Measurements from ENCODE around the gene SMAD1.

SMAD1 gene

GRCh38 chr4:145546175-145546915 is 64.7 kb downstream of the SMAD1 start:
- Histone ChIP-seq H3K9ac (ENCODE audit: low read length) (no peak overlapping the region), H2BK5ac (ENCODE audit: low read depth, low read length, poor library complexity) (no peak overlapping the region), H4K91ac (ENCODE audit: low read depth, low read length) (no peak overlapping the region), H3K36me3 (ENCODE audit: control insufficient read depth in 1 of 2, insufficient read depth in 2 of 2, low read length in 2 of 2) (peaks cover 0 to 4% of the 10 kb centered on the region in 2 experiments), H4K12ac (ENCODE audit: low read depth, low read length) (no peak overlapping the region), H3K4ac (ENCODE audit: low read depth, low read length) (no peak overlapping the region), H3K9me3 (ENCODE audit: insufficient read depth, low read depth, low read length) (no peaks in the 10 kb centered on the region), H3K4me3 (ENCODE audit: low read depth, low read length) (no peak overlapping the region), H2AFZ (ENCODE audit: insufficient read depth, low read length, poor library complexity) (no peak overlapping the region), H2AK5ac (ENCODE audit: low read length) (no peak overlapping the region), H3K4me2 (ENCODE audit: low read length) (no peak overlapping the region), H3K14ac (ENCODE audit: low read length) (no peak overlapping the region), H3K4me1 (ENCODE audit: control insufficient read depth in 1 of 2, insufficient read depth in 2 of 2, low read length in 2 of 2) (no peaks in the 10 kb centered on the region), H3K79me1 (ENCODE audit: low read length) (no peaks in the 10 kb centered on the region), H3K18ac (ENCODE audit: low read length) (no peak overlapping the region), H3K79me2 (ENCODE audit: control insufficient read depth, insufficient read depth, low read length, poor library complexity) (no peaks in the 10 kb centered on the region), H3K27me3 (ENCODE audit: insufficient read depth, low read length) (no peaks in the 10 kb centered on the region), H4K8ac (ENCODE audit: low read depth, low read length) (no peak overlapping the region), H2BK120ac (ENCODE audit: insufficient read depth, low read length, poor library complexity) (no peak overlapping the region), H2BK12ac (ENCODE audit: low read length) (no peak overlapping the region), H3K27ac (ENCODE audit: low read depth, low read length) (no peak overlapping the region), H3K23ac (ENCODE audit: low read length) (no peak overlapping the region)
- DNase-seq: no peak
- no CpG with 5 or more reads among the region's 7 CpGs for WGBS (ENCODE audit: extremely low coverage, insufficient coverage, insufficient read length)

- H3K79me1 ChIP-seq (ENCODE audit: low read length): no peaks in the 10 kb centered on the region
- H2AK5ac ChIP-seq (ENCODE audit: low read length): no peak overlapping the region
- H3K4me2 ChIP-seq (ENCODE audit: low read length): no peak overlapping the region
- no peak overlapping the region for H4K8ac ChIP-seq (ENCODE audit: low read depth, low read length)
- no peak overlapping the region for H4K12ac ChIP-seq (ENCODE audit: low read depth, low read length)
- no peaks in the 10 kb centered on the region for H3K79me2 ChIP-seq (ENCODE audit: control insufficient read depth, insufficient read depth, low read length, poor library complexity)
- no peaks in the 10 kb centered on the region for H3K27me3 ChIP-seq (ENCODE audit: insufficient read depth, low read length)
- H3K4me1 ChIP-seq (ENCODE audit: control insufficient read depth in 1 of 2, insufficient read depth in 2 of 2, low read length in 2 of 2): no peaks in the 10 kb centered on the region
- no peak for DNase-seq
- no peak overlapping the region for H3K27ac ChIP-seq (ENCODE audit: low read depth, low read length)
- WGBS (ENCODE audit: extremely low coverage, insufficient coverage, insufficient read length): no CpG with 5 or more reads among the region's 3 CpGs
- no peak overlapping the region for H2AFZ ChIP-seq (ENCODE audit: insufficient read depth, low read length, poor library complexity)
- no peak overlapping the region for H4K91ac ChIP-seq (ENCODE audit: low read depth, low read length)
- H3K36me3 ChIP-seq (ENCODE audit: control insufficient read depth in 1 of 2, insufficient read depth in 2 of 2, low read length in 2 of 2): peaks cover 2 to 7% of the 10 kb centered on the region in 2 experiments
- H2BK5ac ChIP-seq (ENCODE audit: low read depth, low read length, poor library complexity): no peak overlapping the region
- H3K4me3 ChIP-seq (ENCODE audit: low read depth, low read length): no peak overlapping the region
- H3K14ac ChIP-seq (ENCODE audit: low read length): no peak overlapping the region
- no peak overlapping the region for H3K23ac ChIP-seq (ENCODE audit: low read length)
- no peak overlapping the region for H3K9ac ChIP-seq (ENCODE audit: low read length)
- H3K4ac ChIP-seq (ENCODE audit: low read depth, low read length): no peak overlapping the region
- no peak overlapping the region for H3K18ac ChIP-seq (ENCODE audit: low read length)
- H3K9me3 ChIP-seq (ENCODE audit: insufficient read depth, low read depth, low read length): no peaks in the 10 kb centered on the region
- H2BK12ac ChIP-seq (ENCODE audit: low read length): no peak overlapping the region
- H2BK120ac ChIP-seq (ENCODE audit: insufficient read depth, low read length, poor library complexity): no peak overlapping the region
Observed at GRCh38 chr4:145551660-145552059, 70.0 kb downstream of the SMAD1 start.

- H3K4me2 ChIP-seq (ENCODE audit: low read length): no peak overlapping the region
- H3K4me1 ChIP-seq (ENCODE audit: control insufficient read depth in 1 of 2, insufficient read depth in 2 of 2, low read length in 2 of 2): no peaks in the 10 kb centered on the region
- peaks cover 4 to 8% of the 10 kb centered on the region in 2 experiments for H3K36me3 ChIP-seq (ENCODE audit: control insufficient read depth in 1 of 2, insufficient read depth in 2 of 2, low read length in 2 of 2)
- H2BK5ac ChIP-seq (ENCODE audit: low read depth, low read length, poor library complexity): no peak overlapping the region
- H3K4me3 ChIP-seq (ENCODE audit: low read depth, low read length): no peak overlapping the region
- no peak overlapping the region for H2BK12ac ChIP-seq (ENCODE audit: low read length)
- no peak overlapping the region for H2AFZ ChIP-seq (ENCODE audit: insufficient read depth, low read length, poor library complexity)
- no peaks in the 10 kb centered on the region for H3K79me2 ChIP-seq (ENCODE audit: control insufficient read depth, insufficient read depth, low read length, poor library complexity)
- no peak overlapping the region for H2BK120ac ChIP-seq (ENCODE audit: insufficient read depth, low read length, poor library complexity)
- no CpG with 5 or more reads among the region's 4 CpGs for WGBS (ENCODE audit: extremely low coverage, insufficient coverage, insufficient read length)
- no peak overlapping the region for H3K14ac ChIP-seq (ENCODE audit: low read length)
- no peak overlapping the region for H3K23ac ChIP-seq (ENCODE audit: low read length)
- no peaks in the 10 kb centered on the region for H3K27me3 ChIP-seq (ENCODE audit: insufficient read depth, low read length)
- H3K18ac ChIP-seq (ENCODE audit: low read length): no peak overlapping the region
- no peaks in the 10 kb centered on the region for H3K79me1 ChIP-seq (ENCODE audit: low read length)
- no peak overlapping the region for H4K12ac ChIP-seq (ENCODE audit: low read depth, low read length)
- no peak overlapping the region for H2AK5ac ChIP-seq (ENCODE audit: low read length)
- H4K91ac ChIP-seq (ENCODE audit: low read depth, low read length): no peak overlapping the region
- no peaks in the 10 kb centered on the region for H3K9me3 ChIP-seq (ENCODE audit: insufficient read depth, low read depth, low read length)
- no peak overlapping the region for H3K9ac ChIP-seq (ENCODE audit: low read length)
- H3K27ac ChIP-seq (ENCODE audit: low read depth, low read length): no peak overlapping the region
- DNase-seq: no peak
- H3K4ac ChIP-seq (ENCODE audit: low read depth, low read length): no peak overlapping the region
- H4K8ac ChIP-seq (ENCODE audit: low read depth, low read length): no peak overlapping the region
Observed at GRCh38 chr4:145552181-145552822, 70.6 kb downstream of the SMAD1 start.

DNA sequence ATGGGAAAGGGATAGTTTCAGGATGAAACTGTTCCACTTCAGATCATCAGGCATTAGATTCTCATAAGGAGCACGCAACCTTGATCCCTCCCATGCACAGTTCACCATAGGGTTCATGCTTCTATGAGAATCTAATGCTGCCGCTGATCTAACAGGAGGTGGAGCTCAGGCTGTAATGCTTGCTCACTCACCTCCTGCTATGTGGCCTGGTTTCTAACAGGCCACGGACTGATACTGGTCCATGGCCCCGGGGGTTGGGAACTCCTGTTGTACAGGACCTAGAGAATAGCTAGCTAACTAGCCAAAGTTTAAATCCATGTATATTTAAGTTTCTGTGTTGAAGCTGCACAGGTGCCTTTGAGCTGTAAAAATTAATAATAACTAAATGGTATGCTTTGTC is 71.7 kb downstream of the SMAD1 start:
- Histone ChIP-seq H3K36me3 (ENCODE audit: control insufficient read depth in 1 of 2, insufficient read depth in 2 of 2, low read length in 2 of 2) (peaks cover 4 to 6% of the 10 kb centered on the region in 2 experiments), H2BK5ac (ENCODE audit: low read depth, low read length, poor library complexity) (no peak overlapping the region), H4K12ac (ENCODE audit: low read depth, low read length) (no peak overlapping the region), H2AFZ (ENCODE audit: insufficient read depth, low read length, poor library complexity) (no peak overlapping the region), H2AK5ac (ENCODE audit: low read length) (no peak overlapping the region), H3K4ac (ENCODE audit: low read depth, low read length) (no peak overlapping the region), H2BK12ac (ENCODE audit: low read length) (no peak overlapping the region), H3K79me1 (ENCODE audit: low read length) (no peaks in the 10 kb centered on the region), H3K4me1 (ENCODE audit: control insufficient read depth in 1 of 2, insufficient read depth in 2 of 2, low read length in 2 of 2) (no peaks in the 10 kb centered on the region), H3K4me2 (ENCODE audit: low read length) (no peak overlapping the region), H3K23ac (ENCODE audit: low read length) (no peak overlapping the region), H4K8ac (ENCODE audit: low read depth, low read length) (no peak overlapping the region), H3K27me3 (ENCODE audit: insufficient read depth, low read length) (no peaks in the 10 kb centered on the region), H3K4me3 (ENCODE audit: low read depth, low read length) (no peak overlapping the region), H3K18ac (ENCODE audit: low read length) (no peak overlapping the region), H3K9ac (ENCODE audit: low read length) (peak overlapping the region; percentile 52), H4K91ac (ENCODE audit: low read depth, low read length) (no peak overlapping the region), H2BK120ac (ENCODE audit: insufficient read depth, low read length, poor library complexity) (no peak overlapping the region), H3K14ac (ENCODE audit: low read length) (no peak overlapping the region), H3K27ac (ENCODE audit: low read depth, low read length) (no peak overlapping the region), H3K79me2 (ENCODE audit: control insufficient read depth, insufficient read depth, low read length, poor library complexity) (no peaks in the 10 kb centered on the region), H3K9me3 (ENCODE audit: insufficient read depth, low read depth, low read length) (no peaks in the 10 kb centered on the region)
- DNase-seq: no peak
- WGBS (ENCODE audit: extremely low coverage, insufficient coverage, insufficient read length): no CpG with 5 or more reads among the region's 4 CpGs

Data from trophoblast cell (in vitro differentiated cells and primary cell).